K562 (cell line): ENCODE results near the gene HMG20B. TPM values are rescaled to one million over a fixed set of nuclear protein-coding genes. Genes with fewer than 3 reads are reported as not detected.
A peak's percentile ranks its signal among the peaks of the same experiment; 100 is the strongest.

Experiments used
- ATAC-seq: fragments of 200-7000 bp; cut with Tn5 transposase; 3 replicates; pipeline ENCODE4 v1.9.1; 2020; ENCODE audit warnings: moderate library complexity
- BruUV-seq: library from RNA; stranded (reverse); fragments of 400-500 nt; replicated peaks from 2 replicates; lab custom pipeline; 2021; lab: Mats Ljungman, UMichigan
- CTCF ChIA-PET: fragments of 300-600 bp; formaldehyde crosslinking; extraction: SDS; loops from one replicate; lab custom pipeline; 2021; ENCODE audit warnings: low intra/inter-chr PET ratio; lab: Yijun Ruan, JAX
- POLR2A ChIA-PET: fragments of 300-600, 350-650 bp; sonication (Branson Sonifier 250); formaldehyde crosslinking; extraction: SDS; loops from one replicate; lab custom pipeline; 2021; ENCODE audit warnings: antibody characterized with exemption, inconsistent platforms; lab: Yijun Ruan, JAX
- DNase-seq, 4 experiments: peaks; one replicate each; pipeline versions ENCODE4 v3.0.0 to v3.0.0-alpha.2; 2011 to 2018; ENCODE audit warnings: low spot score in 3 of 4, mixed read lengths in 3 of 4; ENCODE audit errors: extremely low read depth in 1 of 4
- FAIRE-seq: peaks from 2 replicates; lab custom pipeline; 2011; peaks lifted over from hg19 to GRCh38; lab: Jason Lieb, UNC
- H2AFZ ChIP-seq: 2 replicates; pipeline ENCODE4 v1.6.0; 2011; ENCODE audit warnings: low read depth, low read length, control low read depth, inconsistent platforms
- H3K27ac ChIP-seq: fragments of 200-600 bp; 3 replicates; pipeline ENCODE4 v1.8.0; 2011; ENCODE audit warnings: low read depth, mild to moderate bottlenecking, control low read depth, inconsistent platforms, low read length, moderate library complexity, mixed read lengths; ENCODE audit errors: extremely low read depth
- H3K27me3 ChIP-seq, 2 experiments: fragments of 300-600 bp in 1 of 2; 2 replicates in 1 of 2; 3 replicates in 1 of 2; pipeline versions ENCODE4 v1.6.0 to v1.8.0; 2011; ENCODE audit warnings: inconsistent platforms in 2 of 2, low read length in 2 of 2, mild to moderate bottlenecking in 1 of 2, mixed read lengths in 1 of 2, moderate library complexity in 1 of 2; ENCODE audit not compliant: control insufficient read depth in 2 of 2, insufficient read depth in 2 of 2
- H3K36me3 ChIP-seq: fragments of 300-600 bp; 3 replicates; pipeline ENCODE4 v1.8.0; 2011; ENCODE audit warnings: mild to moderate bottlenecking, low read length, inconsistent platforms; ENCODE audit not compliant: control insufficient read depth, insufficient read depth
- H3K4me1 ChIP-seq, 2 experiments: fragments of 200-600 bp in 1 of 2; replicated peaks in 1 of 2; 2 replicates in 1 of 2; 3 replicates in 1 of 2; pipeline versions ENCODE4 v1.5.1 to v1.8.0; 2011; ENCODE audit warnings: inconsistent platforms in 2 of 2, low read length in 2 of 2, mild to moderate bottlenecking in 1 of 2, mixed read lengths in 1 of 2, moderate library complexity in 1 of 2; ENCODE audit not compliant: control insufficient read depth in 2 of 2, insufficient read depth in 2 of 2
- H3K4me2 ChIP-seq: 2 replicates; pipeline ENCODE4 v1.6.1; 2011; ENCODE audit warnings: low read length, control low read depth, inconsistent platforms, mixed read lengths; ENCODE audit not compliant: insufficient read depth
- H3K4me3 ChIP-seq: fragments of 200-600 bp; sonication (generic), shearing (Covaris generic); 2 replicates; pipeline ENCODE4 v1.5.1; 2016; ENCODE audit warnings: control low read depth, inconsistent platforms
- H3K79me2 ChIP-seq: fragments of 200-600 bp; 3 replicates; pipeline ENCODE4 v1.8.0; 2011; ENCODE audit warnings: low read length, inconsistent platforms; ENCODE audit not compliant: control insufficient read depth, insufficient read depth
- H3K9ac ChIP-seq, 2 experiments: 2 replicates each; pipeline versions ENCODE4 v1.6.0 to v1.6.1; 2011; ENCODE audit warnings: low read depth in 2 of 2, low read length in 2 of 2, control low read depth in 1 of 2, inconsistent platforms in 1 of 2, mild to moderate bottlenecking in 1 of 2, mixed read lengths in 1 of 2; ENCODE audit not compliant: insufficient read depth in 1 of 2
- H3K9me1 ChIP-seq: one replicate; pipeline ENCODE4 v1.6.0; 2011; ENCODE audit warnings: inconsistent platforms, mild to moderate bottlenecking, low read length, moderate library complexity; ENCODE audit not compliant: control insufficient read depth, insufficient read depth
- H3K9me3 ChIP-seq: replicated peaks from 2 replicates; pipeline ENCODE4 v1.5.1; 2011; ENCODE audit warnings: low read depth, low read length, inconsistent platforms; ENCODE audit not compliant: control insufficient read depth, insufficient read depth
- H4K20me1 ChIP-seq: replicated peaks from 2 replicates; pipeline ENCODE4 v1.6.1; 2011; ENCODE audit warnings: low read length, inconsistent platforms, mixed read lengths; ENCODE audit not compliant: control insufficient read depth, insufficient read depth
- ARID3B ChIP-seq: fragments of 250-450 bp; sonication (Bioruptor Pico); IDR thresholded peaks from 2 replicates; pipeline ENCODE4 v1.4.0; 2020; ENCODE audit warnings: borderline replicate concordance
- DIDO1 ChIP-seq: fragments of 450-650 bp; IDR thresholded peaks from 2 replicates; pipeline ENCODE4 v1.6.1; 2016; ENCODE audit warnings: low read depth, missing biosample characterization, missing genetic modification characterization
- EP400 ChIP-seq: fragments of 450-650 bp; IDR thresholded peaks from 2 replicates; pipeline ENCODE4 v1.6.1; 2017; ENCODE audit warnings: antibody characterized with exemption, mild to moderate bottlenecking, moderate library complexity
- FOSL1 ChIP-seq: fragments of 200-800 bp; sonication (Bioruptor generic); conservative IDR thresholded peaks from 2 replicates; pipeline ENCODE4 v1.6.1; 2016; ENCODE audit warnings: missing genetic modification characterization, missing compliant biosample characterization
- FOXJ3 ChIP-seq: sonication (generic); formaldehyde crosslinking; IDR thresholded peaks from 2 replicates; pipeline ENCODE4 v1.4.0; 2020; ENCODE audit warnings: mild to moderate bottlenecking, missing genetic modification reagents
- HEY1 ChIP-seq: fragments of 250-450 bp; sonication (Bioruptor Pico); IDR thresholded peaks from 2 replicates; pipeline ENCODE4 v1.5.0; 2020; ENCODE audit warnings: mild to moderate bottlenecking, moderate library complexity, borderline replicate concordance
- MECOM ChIP-seq: fragments of 250-450 bp; sonication (Bioruptor Pico); IDR thresholded peaks from 2 replicates; pipeline ENCODE4 v1.8.0; 2022; ENCODE audit warnings: inconsistent platforms
- MLLT1 ChIP-seq, 2 experiments: fragments of 450-650 bp; IDR thresholded peaks; 2 replicates each; pipeline ENCODE4 v1.6.1; 2016
- POLR2A ChIP-seq: fragments of 450-650 bp; conservative IDR thresholded peaks from 2 replicates; pipeline ENCODE4 v1.6.1; 2016
- POLR2G ChIP-seq: fragments of 200-400 bp; formaldehyde crosslinking; IDR thresholded peaks from 2 replicates; pipeline ENCODE4 v1.6.1; 2017; ENCODE audit warnings: low read depth, mild to moderate bottlenecking, antibody characterized with exemption, low read length, moderate library complexity
- RBFOX2 ChIP-seq: fragments of 200-400 bp; formaldehyde crosslinking; IDR thresholded peaks from 2 replicates; pipeline ENCODE4 v1.6.1; 2017; ENCODE audit warnings: low read depth, mild to moderate bottlenecking, low read length, moderate library complexity
- ZNF316 ChIP-seq: fragments of 450-650 bp; IDR thresholded peaks from 2 replicates; pipeline ENCODE4 v1.6.1; 2016
- WGBS: fragments of 100-300 bp; shearing (Covaris generic); methylation state at CpG from one replicate; pipeline ENCODE4 v1.1.6; 2016; ENCODE audit warnings: low coverage, mixed read lengths; ENCODE audit not compliant: insufficient coverage; ENCODE audit errors: missing lambda C conversion rate; 5-methylcytosine and 5-hydroxymethylcytosine counted together
- in situ Hi-C: fragments of 300-500 bp; cut with MboI; formaldehyde crosslinking; loops from 4 replicates; pipeline ENCODE4 v1.15.0; 2018; ENCODE audit warnings: inconsistent platforms, mixed read lengths
- intact Hi-C: fragments of 100-400 bp; cut with micrococcal nuclease; formaldehyde crosslinking; loops from 2 replicates; pipeline ENCODE4 v1.14.2; 2022
- polyA plus RNA-seq, 8 experiments: library from polyadenylated mRNA; depleted of rRNA in 4 of 8; stranded (reverse) in 5 of 8; unstranded in 3 of 8; fragments of >200 nt; fragmentation: Nextera tagmentation in 2 of 8; fragmentation: Illumina TruSeq in 1 of 8; extraction: Ambion mirVana in 2 of 8; extraction: Trizol in 1 of 8; gene quantifications; 2 replicates each; pipeline versions ENCODE4 v1.2.1 to v1.2.3, GENCODE V29; 2011 to 2014; ENCODE audit warnings: inconsistent platforms in 1 of 8, missing spikeins in 1 of 8
- total RNA-seq, 7 experiments: library from RNA; depleted of rRNA in 6 of 7; stranded (reverse); fragments of >200 nt in 6 of 7; fragmentation: Illumina TruSeq in 2 of 7; extraction: Trizol in 2 of 7; gene quantifications; 2 replicates each; pipeline versions ENCODE4 v1.2.1 to v1.2.3, GENCODE V29; 2011 to 2021; ENCODE audit warnings: low replicate concordance in 1 of 7

HMG20B gene
- total and polyA plus RNA-seq, 9 of the 15 experiments (the other 6 are each of a cell fraction or from before 2014, with no cell fraction given) = 0.35 to 172 (median 38.6) TPM

DNA sequence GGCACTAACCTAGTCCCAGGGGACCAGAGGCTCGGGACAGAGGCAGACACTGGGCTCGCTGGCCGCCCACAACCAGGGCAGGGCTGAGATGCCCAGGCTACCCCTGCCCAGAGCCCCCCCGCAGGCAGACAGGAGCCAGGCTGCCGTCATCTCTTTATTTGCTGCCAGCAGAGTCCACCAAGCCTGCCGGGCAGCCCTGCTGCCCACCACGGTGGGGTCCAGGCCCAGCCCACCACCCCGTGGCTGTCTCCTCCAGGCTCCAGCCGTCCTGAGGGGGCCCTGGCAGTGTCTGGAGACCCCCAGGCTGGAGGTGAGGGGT lies 28.7 kb upstream of the HMG20B start:
- FAIRE-seq (no peak), DNase-seq (no peak), ATAC-seq (no peak)
- peak overlapping the region in 1 of 2 experiments; percentile 45; a peak in 1 of 4 replicates for H3K9ac ChIP-seq
- H3K4me3 ChIP-seq = no peak overlapping the region
- H3K36me3 ChIP-seq = peaks cover 59% of the 10 kb centered on the region; the same call in 2 of the 3 replicates
- H3K27me3 ChIP-seq = no peaks in the 10 kb centered on the region
- H3K79me2 ChIP-seq = no peaks in the 10 kb centered on the region
- H3K9me3 ChIP-seq = no peaks in the 10 kb centered on the region
- intact Hi-C loops (loop anchor here (10.0 kb wide), 1 partner anchor 61 kb away; the partner anchor contains the start of gene TBXA2R), in situ Hi-C loops (no loop called here)
- CTCF ChIA-PET = interaction anchor here (0.6 to 2.1 kb wide), 3 partner anchors 30 to 75 kb away, joined by 4 to 19 read pairs (median 5); no protein-coding TSS in a partner anchor
- H3K9me1 ChIP-seq = no peaks in the 10 kb centered on the region
- WGBS = 92% methylated on average over 7 of the region's 9 CpGs
- H3K4me2 ChIP-seq = no peak overlapping the region
- POLR2A ChIA-PET = no interaction called here
- H3K4me1 ChIP-seq = peaks cover under 1 to 55% of the 10 kb centered on the region in 2 experiments; a peak in 3 of 5 replicates
- no TSS peak for BruUV-seq
- no peak overlapping the region for H3K27ac ChIP-seq
- TF ChIP-seq FOXJ3 (CRISPR knock-in tag) = no peak
- no peak for TF ChIP-seq HEY1 (CRISPR knock-in tag)
- peak; percentile 39 for TF ChIP-seq POLR2G
- TF ChIP-seq ARID3B = no peak
- 0 out of 2 replicates have a peak, but pooled peaks have one; percentile 8 for TF ChIP-seq POLR2A
- TF ChIP-seq FOSL1 (tag) = no peak
- TF ChIP-seq ZNF316 = no peak
- TF ChIP-seq DIDO1 (tag) = no peak
- no peak for TF ChIP-seq MECOM (CRISPR knock-in tag)
- no peak for TF ChIP-seq MLLT1 (IDR thresholded peaks at IDR 0.05)
- TF ChIP-seq RBFOX2 = 0 out of 2 replicates have a peak, but pooled peaks have one; percentile 35
- TF ChIP-seq EP400 = no peak
- no peak overlapping the region for H2AFZ ChIP-seq
- H4K20me1 ChIP-seq = peaks cover 5% of the 10 kb centered on the region; the same call in 1 of the 2 replicates
